ENCODE data around the gene LRRC61.

Gene LRRC61

GRCh38 chr7:150377635-150378034 lies 54.5 kb downstream of the LRRC61 start:
- Histone ChIP-seq H3K4me1 (ENCODE audit: control insufficient read depth, insufficient read depth, low read length) (peaks cover 3% of the 10 kb centered on the region; the same call in 1 of the 2 replicates), H3K27ac (ENCODE audit: extremely low read depth, low read depth, low read length) (no peak overlapping the region), H3K36me3 (ENCODE audit: control insufficient read depth in 2 of 2, insufficient read depth in 1 of 2, low read length in 2 of 2) (peaks cover 0 to 23% of the 10 kb centered on the region in 2 experiments; a peak in 1 of 3 replicates), H3K4me3 (ENCODE audit: low read depth, low read length) (no peak overlapping the region), H3K9me3 (ENCODE audit: control insufficient read depth, insufficient read depth, low read depth, low read length) (no peaks in the 10 kb centered on the region)
- ChIA-PET POLR2A (interaction anchor here (0.6 to 2.2 kb wide), 3 partner anchors 9 to 716 kb away, joined by 3 to 18 read pairs (median 6); partner anchors contain the start of gene REPIN1), CTCF (interaction anchor here (0.8 kb wide), 1 partner anchor 21 kb away, joined by 6 read pairs; no protein-coding TSS in a partner anchor)
- TF ChIP-seq ZNF157 (tag by site-specific recombination; IDR thresholded peaks at IDR 0.05) = no peak
- no peak for TF ChIP-seq ELK4 (IDR thresholded peaks at IDR 0.05; ENCODE audit: borderline replicate concordance, low read depth, low read length)
- TF ChIP-seq ZNF404 (tag by site-specific recombination; IDR thresholded peaks at IDR 0.05) = no peak
- TF ChIP-seq ZNF416 (tag by site-specific recombination; IDR thresholded peaks at IDR 0.05) = no peak

- POLR2A ChIA-PET = interaction anchor here (0.6 to 2.2 kb wide), 4 partner anchors 9 to 715 kb away, joined by 3 to 18 read pairs (median 4); partner anchors contain the start of gene REPIN1
- Histone ChIP-seq H3K4me3 (ENCODE audit: low read depth, low read length) (peak overlapping the region; percentile 55), H3K36me3 (ENCODE audit: control insufficient read depth in 2 of 2, insufficient read depth in 1 of 2, low read length in 2 of 2) (peaks cover 0 to 17% of the 10 kb centered on the region in 2 experiments; a peak in 1 of 3 replicates), H3K4me1 (ENCODE audit: control insufficient read depth, insufficient read depth, low read length) (peaks cover 3% of the 10 kb centered on the region; the same call in 1 of the 2 replicates), H3K9me3 (ENCODE audit: control insufficient read depth, insufficient read depth, low read depth, low read length) (no peaks in the 10 kb centered on the region), H3K27ac (ENCODE audit: extremely low read depth, low read depth, low read length) (peak overlapping the region; percentile 62; the same call in 1 of the 2 replicates)
- CTCF ChIA-PET = interaction anchor here (0.7 to 0.8 kb wide), 2 partner anchors 22 to 1110 kb away, joined by 3 to 6 read pairs; no protein-coding TSS in a partner anchor
- TF ChIP-seq ZNF302 (tag by site-specific recombination; IDR thresholded peaks at IDR 0.05; ENCODE audit: low read depth) = no peak
- TF ChIP-seq ZBTB10 (tag by site-specific recombination; IDR thresholded peaks at IDR 0.05) = peak; percentile 80; the same call in 1 of the 2 replicates
- TF ChIP-seq AEBP2 (tag by site-specific recombination; IDR thresholded peaks at IDR 0.05; ENCODE audit: borderline replicate concordance) = no peak
- no peak for TF ChIP-seq ZNF239 (tag by site-specific recombination; IDR thresholded peaks at IDR 0.05)
- no peak for TF ChIP-seq ZNF391 (tag by site-specific recombination; IDR thresholded peaks at IDR 0.05; ENCODE audit: borderline replicate concordance, low read depth)
- TF ChIP-seq YY2 (tag by site-specific recombination; IDR thresholded peaks at IDR 0.05) = 0 out of 2 replicates have a peak, but pooled peaks have one; percentile 38
- TF ChIP-seq ZNF394 (tag by site-specific recombination; IDR thresholded peaks at IDR 0.05; ENCODE audit: borderline replicate concordance) = peak; percentile 84; the same call in 1 of the 2 replicates
- no peak for TF ChIP-seq HIC1 (tag by site-specific recombination; IDR thresholded peaks at IDR 0.05)
- TF ChIP-seq ZNF114 (tag by site-specific recombination; IDR thresholded peaks at IDR 0.05) = no peak
- TF ChIP-seq ZNF768 (tag by site-specific recombination; IDR thresholded peaks at IDR 0.05) = no peak
- TF ChIP-seq ZBTB17 (tag by site-specific recombination; IDR thresholded peaks at IDR 0.05) = peak; percentile 57; the same call in 1 of the 2 replicates
- TF ChIP-seq ZFHX2 (tag by site-specific recombination; conservative IDR thresholded peaks at IDR 0.05) = 0 out of 2 replicates have a peak, but pooled peaks have one; percentile 20
- peak; percentile 64 for TF ChIP-seq ZNF398 (tag by site-specific recombination; IDR thresholded peaks at IDR 0.05)
- TF ChIP-seq ZBTB20 (tag by site-specific recombination; IDR thresholded peaks at IDR 0.05) = peak; percentile 97
- TF ChIP-seq ZNF121 (tag by site-specific recombination; IDR thresholded peaks at IDR 0.05) = peak; percentile 93
- peak; percentile 39 for TF ChIP-seq ZNF335 (tag by site-specific recombination; conservative IDR thresholded peaks at IDR 0.05)
- no peak for TF ChIP-seq ZNF548 (tag by site-specific recombination; IDR thresholded peaks at IDR 0.05)
- TF ChIP-seq ZNF571 (tag by site-specific recombination; IDR thresholded peaks at IDR 0.05) = no peak
- peak; percentile 62; the same call in 1 of the 2 replicates for TF ChIP-seq TRIM28 (IDR thresholded peaks at IDR 0.05; ENCODE audit: borderline replicate concordance, low read length)
Observed at GRCh38 chr7:150378115-150378852, 55.1 kb downstream of the LRRC61 start.
